Stimulated activated CD4-positive, alpha-beta T cell treated with anti-CD3 and anti-CD28 coated beads, Interleukin-12 subunit alpha, Interleukin-12 subunit beta, amount 100 ng/mL, for 4 hours (primary cell): ENCODE data around the gene C16orf92.

ENCODE experiments used
- DNase-seq: peaks from one replicate; pipeline ENCODE4 v3.0.0-alpha.2; 2020

Gene C16orf92

DNA sequence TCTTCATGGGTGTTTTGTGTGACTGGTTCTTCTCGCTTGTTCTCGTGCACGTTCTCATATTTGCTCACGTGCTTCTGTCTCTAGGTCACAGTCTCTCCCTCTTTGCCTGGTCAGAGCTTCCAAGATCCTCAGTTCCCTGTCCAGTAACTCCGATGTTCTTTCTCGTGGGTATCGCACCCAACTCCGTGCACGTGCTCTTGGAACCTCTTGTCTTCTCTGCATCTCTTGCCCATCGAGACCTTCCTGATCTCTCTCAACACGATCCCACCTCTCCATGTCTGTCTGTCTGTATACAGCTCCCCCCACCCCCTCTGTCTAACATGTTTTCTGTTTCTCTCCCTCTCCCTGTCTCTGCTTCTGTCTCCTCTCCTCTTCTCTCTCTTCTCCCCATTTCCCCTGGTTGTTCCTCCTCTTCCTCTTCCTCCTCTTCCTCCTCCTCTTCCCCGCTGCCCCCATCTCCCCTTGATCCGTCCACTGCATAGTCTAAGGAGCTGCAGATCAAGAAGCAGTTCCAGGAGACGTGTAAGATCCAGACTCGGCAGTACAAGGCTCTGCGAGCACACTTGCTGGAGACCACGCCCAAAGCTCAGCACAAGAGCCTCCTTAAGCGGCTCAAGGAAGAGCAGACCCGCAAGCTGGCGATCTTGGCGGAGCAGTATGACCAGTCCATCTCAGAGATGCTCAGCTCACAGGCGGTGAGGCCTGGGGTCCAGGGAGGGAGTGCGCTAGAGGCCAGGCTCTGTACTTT is 33.7 kb upstream of the C16orf92 start:
- no peak for DNase-seq

DNA sequence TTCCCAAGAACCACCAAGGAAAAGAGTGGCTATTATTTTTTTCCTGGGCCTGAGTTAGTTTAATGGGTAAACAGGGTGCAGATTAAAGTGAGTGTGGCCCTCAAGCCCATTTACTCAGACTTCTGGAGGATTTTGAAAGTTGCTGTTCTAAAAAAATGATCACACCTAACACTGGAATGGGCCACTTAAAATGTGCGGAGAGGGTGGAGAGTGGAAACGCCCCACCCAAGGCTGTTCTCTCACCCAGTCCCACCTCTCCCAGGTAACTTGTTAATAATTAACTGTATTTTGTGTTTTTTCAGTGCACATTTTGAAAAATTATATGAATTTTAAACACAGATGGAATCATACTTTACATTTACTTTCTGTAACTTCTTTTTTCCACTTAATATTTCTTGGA is 33.0 kb upstream of the C16orf92 start:
- DNase-seq, result no peak

DNA sequence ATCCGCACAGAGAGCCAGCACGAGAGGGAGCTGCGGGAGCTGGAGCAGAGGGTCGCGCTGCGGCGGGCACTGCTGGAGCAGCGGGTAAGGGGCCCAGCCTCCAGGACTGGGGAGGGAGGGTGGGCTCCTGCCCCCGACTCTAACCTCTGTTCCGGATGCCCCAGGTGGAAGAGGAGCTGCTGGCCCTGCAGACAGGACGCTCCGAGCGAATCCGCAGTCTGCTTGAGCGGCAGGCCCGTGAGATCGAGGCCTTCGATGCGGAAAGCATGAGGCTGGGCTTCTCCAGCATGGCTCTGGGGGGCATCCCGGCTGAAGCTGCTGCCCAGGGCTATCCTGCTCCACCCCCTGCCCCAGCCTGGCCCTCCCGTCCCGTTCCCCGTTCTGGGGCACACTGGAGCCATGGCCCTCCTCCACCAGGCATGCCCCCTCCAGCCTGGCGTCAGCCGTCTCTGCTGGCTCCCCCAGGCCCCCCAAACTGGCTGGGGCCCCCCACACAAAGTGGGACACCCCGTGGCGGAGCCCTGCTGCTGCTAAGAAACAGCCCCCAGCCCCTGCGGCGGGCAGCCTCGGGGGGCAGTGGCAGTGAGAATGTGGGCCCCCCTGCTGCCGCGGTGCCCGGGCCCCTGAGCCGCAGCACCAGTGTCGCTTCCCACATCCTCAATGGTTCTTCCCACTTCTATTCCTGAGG is 32.0 kb upstream of the C16orf92 start:
- no peak for DNase-seq

DNA sequence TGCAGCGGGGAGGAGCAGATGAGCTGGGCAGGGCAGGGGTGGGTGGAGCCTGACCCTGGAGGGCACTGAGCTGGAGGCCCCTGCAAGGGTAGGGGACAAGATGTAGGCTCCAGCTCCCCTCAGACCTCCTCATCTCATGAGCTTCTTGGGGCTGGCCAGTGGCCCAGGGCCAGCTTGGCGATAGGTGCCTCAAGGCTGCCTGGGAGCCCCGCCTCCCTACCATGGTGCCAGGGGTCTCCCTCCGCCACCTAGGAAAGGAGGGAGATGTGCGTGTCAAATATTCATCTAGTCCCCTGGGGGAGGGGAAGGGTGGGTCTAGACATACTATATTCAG is 31.5 kb upstream of the C16orf92 start:
- DNase-seq, result no peak

DNA sequence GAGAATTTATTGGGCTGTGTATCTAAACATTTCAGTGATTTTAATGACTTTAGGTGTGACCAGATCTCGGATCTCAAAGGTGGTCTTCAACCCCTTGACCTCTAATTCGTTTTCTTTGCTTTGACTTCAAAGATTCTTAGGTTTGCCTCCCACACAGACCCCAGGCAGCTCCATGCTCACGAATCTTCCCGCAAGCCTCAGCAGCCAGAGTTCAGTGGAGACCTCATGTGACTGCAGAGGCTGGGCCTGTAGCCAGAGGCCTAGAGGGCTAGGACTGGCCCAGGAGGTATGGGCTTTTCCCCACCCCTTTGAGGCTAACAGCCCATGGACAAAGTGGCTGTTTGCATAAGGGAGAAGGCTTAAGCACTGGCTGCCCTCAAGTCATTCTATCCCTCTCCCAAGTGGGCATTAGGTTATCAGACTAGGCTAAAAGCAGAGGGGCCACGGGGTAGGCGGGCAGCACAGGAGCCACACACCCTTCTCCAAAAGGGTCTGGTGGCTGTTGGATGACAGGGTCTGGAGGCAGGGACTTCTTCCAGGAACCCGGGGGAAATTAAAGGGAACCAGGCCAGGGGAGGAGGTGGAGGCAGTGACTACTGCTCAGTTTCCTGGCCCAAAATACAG is 30.5 kb upstream of the C16orf92 start:
- DNase-seq, result no peak

DNA sequence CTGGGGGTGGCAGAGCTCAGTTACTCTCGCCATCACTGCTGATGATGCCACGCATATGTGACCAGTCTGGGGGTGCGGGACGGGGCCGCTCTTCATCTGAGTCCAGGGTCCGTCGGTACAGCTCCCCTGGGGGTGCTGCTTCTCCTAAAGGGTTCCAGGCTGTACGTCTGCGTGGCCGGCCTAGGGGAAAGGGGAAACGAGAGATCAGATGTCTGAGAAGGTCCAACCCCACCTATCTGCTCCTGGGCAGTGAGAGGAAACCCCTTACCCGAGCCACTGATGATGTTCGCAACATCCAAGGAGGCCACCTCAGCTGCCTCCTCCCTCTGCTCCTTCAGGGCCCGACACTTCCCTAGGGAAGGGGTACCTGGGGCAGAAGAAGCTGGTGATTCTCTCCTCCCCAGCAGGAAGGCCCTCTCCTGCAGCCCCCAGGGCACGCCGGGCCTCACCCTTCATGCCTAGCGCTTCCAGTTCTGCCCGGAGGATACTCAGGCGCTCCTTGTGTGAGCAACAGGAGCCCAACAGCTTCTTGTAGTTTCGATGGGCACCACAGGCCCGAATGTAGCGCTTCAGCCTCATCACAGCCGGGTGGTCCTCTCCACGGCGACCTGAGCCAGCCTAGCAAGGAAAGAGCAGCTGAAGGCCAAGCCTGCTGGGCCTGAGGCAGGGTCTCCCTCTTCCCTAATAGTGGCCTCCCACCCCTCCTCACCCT is 29.7 kb upstream of the C16orf92 start:
- DNase-seq, result no peak

DNA sequence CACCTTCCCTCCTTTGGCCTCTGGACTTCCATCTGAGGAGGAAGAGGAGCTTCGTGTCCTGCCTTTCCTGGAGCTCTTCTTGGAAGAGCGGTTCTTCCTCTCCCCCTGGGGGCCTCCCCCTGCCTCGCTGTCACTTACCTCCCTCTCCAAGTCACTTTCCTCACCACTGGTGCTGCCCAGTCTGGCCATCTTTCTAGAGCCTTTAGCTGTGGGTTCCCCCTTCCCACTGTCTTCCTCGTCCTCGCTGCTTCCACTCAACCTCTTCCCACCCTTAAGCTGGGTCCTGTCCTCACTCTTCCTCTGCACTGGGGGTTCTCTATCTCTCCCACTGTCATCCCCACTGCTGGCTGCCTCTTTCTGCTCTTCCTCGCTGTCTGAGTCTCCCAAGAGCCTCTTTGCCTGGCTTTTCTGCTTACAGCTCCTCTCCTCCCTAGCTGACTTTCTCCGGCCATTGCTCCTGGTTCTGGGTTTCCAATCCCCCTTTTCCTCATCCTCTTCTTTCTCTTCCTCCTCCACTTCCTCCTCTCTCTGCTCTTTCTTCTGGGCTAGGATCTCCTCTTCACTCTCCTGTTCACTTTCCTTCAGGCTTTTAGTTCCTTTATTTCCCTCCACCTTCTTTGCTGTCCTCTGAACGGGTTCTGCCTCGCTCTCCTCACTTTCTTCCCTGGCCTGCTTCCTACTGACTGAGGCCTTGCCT is 28.9 kb upstream of the C16orf92 start:
- DNase-seq, result no peak

DNA sequence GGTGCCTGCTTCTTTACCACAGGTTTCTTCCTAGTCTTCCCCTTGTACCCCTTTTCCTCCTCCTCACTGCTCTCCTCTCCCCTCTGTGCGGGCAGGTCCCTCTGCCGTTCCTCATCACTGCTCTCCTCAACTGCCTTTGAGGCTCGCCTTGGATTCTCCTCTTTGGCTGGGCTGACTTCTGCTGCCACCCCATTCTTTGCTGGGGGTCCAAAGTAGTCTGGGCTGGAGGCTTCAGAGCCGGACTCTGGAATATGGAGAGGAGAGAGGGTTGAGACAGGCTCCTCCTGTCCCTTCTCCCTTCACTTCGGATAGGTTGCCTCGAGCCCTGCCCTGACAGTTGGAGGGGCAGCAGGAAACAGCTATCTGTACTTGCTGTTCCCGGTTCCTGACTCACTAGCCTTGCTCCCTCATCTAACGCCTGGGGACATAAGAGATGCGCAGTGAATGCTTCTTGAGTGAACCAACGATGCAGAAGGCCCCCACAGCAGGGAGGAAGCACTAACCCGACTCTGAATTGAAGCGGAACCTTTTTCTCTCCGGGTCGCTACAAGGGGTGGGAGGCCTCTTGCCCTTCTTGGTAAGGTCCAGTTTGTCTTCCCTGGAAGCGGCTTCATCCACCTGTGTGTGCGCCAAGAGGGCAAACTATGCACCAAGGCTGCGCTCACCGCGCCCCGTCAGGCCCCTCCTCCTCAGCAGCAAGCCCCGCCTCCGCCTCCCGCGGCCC is 28.2 kb upstream of the C16orf92 start:
- peak; percentile 74 for DNase-seq

DNA sequence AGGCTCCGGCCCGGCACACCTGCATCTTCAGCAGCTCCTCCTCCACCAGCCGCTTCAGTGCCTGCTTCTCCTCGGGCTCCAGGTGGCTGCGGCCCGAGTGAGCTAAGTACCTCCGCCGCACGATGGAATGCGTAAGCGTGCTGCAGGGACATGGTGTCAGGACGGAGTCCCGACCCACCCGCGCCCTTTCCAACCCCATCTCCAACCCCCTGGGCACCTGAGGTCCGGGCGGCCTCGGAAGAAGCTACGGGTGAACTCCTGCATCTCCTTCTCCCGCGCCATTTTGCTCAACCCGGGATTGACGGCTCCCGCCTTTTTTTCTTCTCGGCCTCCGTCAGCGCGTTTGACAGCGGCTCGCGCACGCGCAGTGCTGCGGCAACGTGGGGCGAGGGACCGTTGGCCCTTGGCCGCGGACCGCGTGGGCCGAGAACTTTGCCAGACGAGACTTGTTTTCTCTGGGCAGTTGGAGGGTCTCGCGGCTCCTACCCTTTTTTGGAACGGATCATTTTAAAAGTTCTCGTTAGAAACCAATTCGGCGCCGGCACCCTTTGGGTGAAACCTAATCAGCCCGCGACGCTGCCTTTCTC is 27.6 kb upstream of the C16orf92 start, which contains the start of gene HIRIP3:
Gene HIRIP3 (minus strand): TSS at position 294 of the 587 bp plus-strand sequence. CDS start 12 bp downstream, at position 282.
- DNase-seq, result peak; percentile 84

DNA sequence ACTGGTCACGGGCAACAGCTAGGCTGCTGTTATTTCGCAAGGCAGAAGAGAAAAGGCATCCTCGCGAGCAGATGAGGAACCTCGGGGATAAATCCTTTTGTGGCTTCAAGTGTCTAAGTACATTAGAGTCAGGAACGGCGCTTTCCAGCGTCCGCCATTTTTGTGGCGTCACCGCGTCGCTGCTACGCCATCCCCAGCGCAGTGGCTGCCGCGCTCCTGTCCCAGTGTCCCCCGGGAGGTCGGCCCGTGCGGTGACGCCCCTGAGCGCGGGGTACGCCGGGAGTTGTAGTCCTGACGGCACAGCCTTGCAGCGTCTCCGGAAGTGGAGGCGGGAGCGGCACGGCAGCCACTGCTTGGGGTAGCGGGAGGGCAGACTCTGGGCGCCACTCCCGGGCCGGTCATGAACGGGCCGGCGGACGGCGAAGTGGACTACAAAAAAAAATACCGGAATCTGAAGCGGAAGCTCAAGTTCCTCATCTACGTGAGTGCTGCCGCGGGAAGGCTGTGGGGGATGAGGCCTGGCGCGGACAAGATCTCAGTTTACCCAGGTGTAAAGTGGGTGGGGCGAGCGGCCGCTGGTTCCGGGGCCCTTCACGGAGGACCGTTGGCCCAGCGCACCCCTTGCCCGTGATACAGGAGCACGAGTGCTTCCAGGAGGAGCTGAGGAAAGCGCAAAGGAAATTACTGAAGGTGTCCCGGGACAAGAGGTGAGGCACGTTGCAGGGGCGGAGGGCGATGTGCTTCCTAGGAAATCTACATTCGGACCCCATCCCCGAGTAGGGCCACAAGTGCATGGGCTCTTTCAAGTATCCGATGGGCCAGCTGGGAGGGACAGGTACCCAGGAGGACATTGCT is 26.9 kb upstream of the C16orf92 start, which contains the start of gene INO80E:
Gene INO80E (plus strand): TSS at position 331 of the 855 bp plus-strand sequence. CDS start 70 bp downstream, at position 401.
- peak; percentile 99 for DNase-seq

DNA sequence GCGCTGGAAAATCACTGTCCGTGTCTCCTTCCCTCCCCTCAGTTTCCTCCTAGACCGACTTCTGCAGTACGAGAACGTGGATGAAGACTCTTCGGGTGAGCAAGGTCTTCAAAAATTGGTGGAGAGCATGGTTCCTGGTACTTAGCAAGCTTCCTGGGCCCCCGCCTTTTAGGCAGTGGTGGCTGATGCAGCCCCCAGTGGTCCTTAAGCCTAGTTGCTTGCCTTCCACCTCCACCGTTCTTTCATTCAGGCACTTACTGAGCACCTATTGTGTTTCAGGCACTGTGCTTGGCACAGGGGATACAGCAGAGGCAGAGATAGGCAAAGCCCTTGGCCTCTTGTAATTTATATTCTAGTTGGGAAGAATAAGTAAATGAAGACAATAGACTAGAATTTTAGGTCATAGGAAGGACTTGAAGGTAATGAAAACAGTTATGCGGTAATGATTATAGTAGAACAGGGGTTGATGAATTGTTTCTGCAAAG is 26.2 kb upstream of the C16orf92 start:
- no peak for DNase-seq

DNA sequence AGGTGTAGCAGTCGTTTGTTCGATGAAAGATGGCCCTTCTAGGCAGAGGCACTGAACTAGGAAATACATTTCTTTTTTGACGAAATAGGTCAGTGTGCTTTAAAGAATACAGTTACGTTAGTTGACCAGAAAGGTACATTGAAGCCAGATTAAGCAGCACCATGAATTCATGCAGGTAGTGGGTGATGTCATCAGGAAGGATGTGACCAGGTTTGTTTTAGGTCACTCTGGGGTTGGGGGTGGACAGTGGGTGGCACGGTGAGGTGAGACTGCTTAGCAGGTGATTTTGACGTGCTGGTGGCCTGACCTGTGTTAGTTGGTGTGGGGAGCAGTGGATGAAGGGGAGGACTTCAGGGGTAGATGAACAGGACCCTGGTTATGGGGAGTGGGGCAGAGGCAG is 23.4 kb upstream of the C16orf92 start:
- no peak for DNase-seq

DNA sequence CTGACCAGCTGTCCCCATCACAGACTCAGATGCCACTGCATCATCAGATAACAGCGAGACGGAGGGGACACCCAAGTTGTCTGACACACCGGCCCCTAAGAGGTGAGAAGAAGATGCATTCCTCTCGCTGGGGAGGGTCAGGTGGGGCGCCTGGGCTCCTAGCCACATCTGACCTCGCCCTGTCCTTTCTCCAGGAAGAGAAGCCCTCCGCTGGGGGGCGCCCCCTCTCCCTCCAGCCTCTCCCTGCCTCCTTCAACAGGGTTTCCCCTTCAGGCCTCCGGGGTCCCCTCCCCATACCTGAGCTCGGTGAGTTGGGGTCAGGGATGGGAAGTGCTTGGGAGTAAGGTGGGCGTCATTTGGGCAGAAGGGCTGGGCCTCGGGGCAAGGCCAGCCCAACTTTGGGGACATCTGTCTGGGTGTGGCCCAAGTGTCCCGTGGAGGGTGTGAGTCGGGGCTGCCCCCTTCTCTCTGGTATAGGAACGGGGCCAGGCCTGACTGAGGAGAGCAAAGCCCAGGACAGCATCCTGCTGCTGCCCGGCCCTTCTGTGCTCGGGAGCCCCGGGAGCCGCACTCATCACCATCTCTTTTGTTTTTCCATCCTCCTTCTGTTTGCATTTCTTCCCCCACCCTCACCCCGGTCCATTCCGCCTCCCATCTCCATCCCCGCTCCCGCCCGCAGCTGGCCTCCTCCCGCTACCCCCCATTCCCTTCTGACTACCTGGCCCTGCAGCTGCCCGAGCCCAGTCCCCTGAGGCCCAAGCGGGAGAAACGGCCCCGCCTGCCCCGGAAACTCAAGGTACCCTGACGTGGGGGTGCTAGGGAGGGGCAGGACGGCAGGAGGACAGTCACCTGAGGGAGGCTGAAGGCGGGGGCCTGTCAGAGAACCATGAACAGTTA is 22.0 kb upstream of the C16orf92 start:
- no peak for DNase-seq

DNA sequence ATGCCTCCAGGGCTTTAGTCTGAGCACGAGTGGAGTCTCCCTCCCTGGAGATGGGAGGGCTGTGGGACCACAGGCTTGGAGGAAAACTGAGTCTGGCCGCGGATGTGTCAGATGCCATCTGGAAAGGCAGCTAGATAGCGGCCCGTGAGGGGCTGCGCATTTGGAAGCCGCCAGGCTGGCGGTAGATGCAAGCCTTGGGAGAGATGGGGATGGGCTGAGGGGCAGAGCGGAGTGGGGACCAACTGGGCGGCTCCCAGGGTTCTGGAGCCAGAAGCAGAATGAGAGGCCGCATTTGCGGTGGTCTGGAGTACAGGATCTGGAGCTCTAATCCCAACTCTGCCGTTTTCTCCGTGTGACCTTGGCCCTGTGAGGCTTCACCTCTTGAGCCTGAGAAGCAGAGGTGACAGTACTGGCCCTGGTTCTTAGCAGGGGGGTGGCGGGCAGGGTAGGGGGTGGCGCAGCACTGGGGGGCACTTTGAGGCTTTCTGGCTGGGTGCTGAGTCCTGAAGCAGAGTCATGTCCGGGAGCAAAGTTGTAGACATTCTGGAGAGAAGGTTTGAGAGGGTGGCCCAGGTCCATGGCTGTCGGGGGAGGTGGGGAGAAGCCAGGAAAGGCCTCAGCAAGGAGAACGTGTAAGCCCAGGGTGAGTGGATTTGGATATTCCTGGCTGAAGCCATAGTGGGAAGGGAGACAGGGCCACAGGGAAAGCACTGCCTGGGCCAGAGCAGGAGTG is 20.2 kb upstream of the C16orf92 start:
- no peak for DNase-seq

DNA sequence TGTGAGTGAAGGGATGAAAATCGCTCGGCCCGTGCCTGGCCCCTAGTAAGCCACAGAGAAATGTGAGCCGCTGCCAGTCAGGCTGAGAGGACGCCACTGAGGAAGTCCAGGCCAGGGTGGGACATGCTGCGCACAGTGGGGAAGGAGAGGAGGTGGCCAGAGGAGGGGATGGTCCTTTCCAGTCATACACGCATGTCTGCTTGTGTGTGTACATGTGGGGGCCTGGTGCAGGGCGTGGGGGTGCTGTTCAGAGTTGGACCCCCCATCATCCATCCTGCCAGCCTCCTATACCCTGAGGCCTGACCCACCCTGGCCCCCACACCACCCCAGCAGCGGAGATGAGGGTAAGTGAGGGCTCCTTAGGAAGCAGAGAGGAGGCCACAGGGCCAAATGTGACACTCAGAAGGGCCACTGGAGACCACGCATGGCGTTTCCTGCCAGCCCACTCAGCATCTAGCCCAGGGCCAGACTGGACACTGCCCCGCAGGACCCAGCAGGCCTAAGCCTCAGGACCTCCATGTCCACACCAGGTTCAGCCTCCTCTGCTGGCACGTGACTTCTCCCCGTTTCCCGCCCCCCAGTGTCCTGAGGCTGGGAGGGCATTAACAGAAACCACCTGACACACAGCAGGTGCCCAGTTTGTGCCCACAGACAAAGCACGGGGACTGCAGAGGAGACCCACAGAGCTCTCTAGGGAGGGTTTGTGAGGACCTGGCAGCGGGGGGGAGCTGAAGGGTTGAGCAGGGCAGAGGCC is 19.2 kb upstream of the C16orf92 start:
- DNase-seq, result no peak

DNA sequence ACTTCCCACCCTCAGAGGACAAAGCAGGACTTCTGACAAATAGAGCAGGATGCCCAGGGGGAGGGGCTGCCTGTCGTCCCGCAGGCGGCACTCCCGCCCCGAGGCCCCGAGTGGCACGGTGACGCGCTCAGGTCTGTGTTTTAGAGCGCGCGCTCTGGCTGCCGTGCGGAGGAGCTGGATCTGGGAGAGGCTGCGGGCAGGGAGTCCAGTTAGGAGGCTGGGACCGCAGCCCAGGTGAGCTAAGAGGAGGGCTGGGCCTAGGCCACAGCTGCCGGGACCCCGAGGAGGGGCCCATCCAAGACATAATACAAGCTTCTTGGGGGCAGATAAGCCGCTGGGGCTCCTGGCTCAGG is 18.6 kb upstream of the C16orf92 start:
- no peak for DNase-seq

DNA sequence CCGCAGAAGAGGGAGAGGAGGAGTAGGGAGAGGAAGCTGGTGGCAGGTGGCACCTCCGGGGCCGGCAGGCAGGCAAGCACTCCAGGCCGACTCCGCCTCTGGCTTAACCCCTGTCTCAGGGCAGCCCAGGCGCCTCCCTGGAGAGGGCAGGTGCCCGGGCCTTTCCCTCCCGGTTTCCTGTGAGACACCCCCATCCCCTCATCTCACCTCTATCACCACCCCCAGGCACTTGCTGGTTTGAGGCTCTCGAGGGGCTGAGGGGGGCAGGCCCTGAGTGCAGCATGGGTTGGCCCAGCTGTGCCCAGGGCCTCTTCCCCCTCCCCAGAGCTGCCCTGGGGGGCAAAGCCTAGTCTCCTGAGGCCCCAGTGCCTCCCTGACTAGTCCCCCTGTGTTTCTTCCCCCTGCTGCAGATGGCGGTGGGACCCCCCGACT is 18.2 kb upstream of the C16orf92 start:
- DNase-seq, result no peak
